H1 (cell line): Measurements from ENCODE around the gene ADAM23. TPM values are rescaled to one million over a fixed set of nuclear protein-coding genes. Genes with fewer than 3 reads are reported as not detected.

Experiments
- CTCF ChIA-PET: fragments of 300-600 bp; sonication (Branson Sonifier 250); formaldehyde crosslinking; loops from one replicate; lab custom pipeline; 2021; ENCODE audit not compliant: partially characterized antibody; lab: Charles Lee
- POLR2A ChIA-PET: fragments of 300-600 bp; sonication (Branson Sonifier 250); formaldehyde crosslinking; loops from one replicate; lab custom pipeline; 2021; ENCODE audit warnings: inconsistent platforms; ENCODE audit not compliant: partially characterized antibody; lab: Charles Lee
- DNase-seq, 2 experiments: peaks; one replicate each; pipeline versions ENCODE4 v3.0.0 to v3.0.0-alpha.2; 2010 to 2022; ENCODE audit warnings: low spot score in 2 of 2, low read depth in 1 of 2, mixed read lengths in 1 of 2
- FAIRE-seq: peaks from 2 replicates; lab custom pipeline; 2011; peaks lifted over from hg19 to GRCh38; lab: Jason Lieb, UNC
- H2AFZ ChIP-seq: 2 replicates; pipeline ENCODE4 v1.8.1; 2012; ENCODE audit warnings: low read length, inconsistent platforms
- H2AK5ac ChIP-seq: 2 replicates; pipeline ENCODE4 v1.6.1; 2013; ENCODE audit warnings: low read depth, low read length
- H2BK120ac ChIP-seq: replicated peaks from 2 replicates; pipeline ENCODE3; 2013; ENCODE audit warnings: low read depth, low read length, inconsistent platforms
- H2BK12ac ChIP-seq: 2 replicates; pipeline ENCODE4 v1.6.1; 2013; ENCODE audit warnings: low read depth, low read length
- H2BK15ac ChIP-seq: 2 replicates; pipeline ENCODE4 v1.6.1; 2013; ENCODE audit warnings: low read length
- H2BK20ac ChIP-seq: 2 replicates; pipeline ENCODE4 v1.6.1; 2013; ENCODE audit warnings: low read length
- H2BK5ac ChIP-seq: 2 replicates; pipeline ENCODE4 v1.6.1; 2013; ENCODE audit warnings: low read depth, low read length
- H3K14ac ChIP-seq: 2 replicates; pipeline ENCODE4 v1.6.1; 2013; ENCODE audit warnings: inconsistent platforms; ENCODE audit not compliant: insufficient read length
- H3K18ac ChIP-seq: 2 replicates; pipeline ENCODE4 v1.6.1; 2013; ENCODE audit warnings: low read length; ENCODE audit errors: extremely low read depth
- H3K23ac ChIP-seq: 2 replicates; pipeline ENCODE4 v1.6.1; 2013; ENCODE audit warnings: inconsistent platforms; ENCODE audit not compliant: insufficient read length
- H3K23me2 ChIP-seq: 2 replicates; pipeline ENCODE4 v1.6.1; 2013; ENCODE audit warnings: low read depth, low read length
- H3K27ac ChIP-seq: 2 replicates; pipeline ENCODE4 v1.6.1; 2011; ENCODE audit warnings: low read depth, low read length, inconsistent platforms
- H3K27me3 ChIP-seq, 4 experiments: replicated peaks in 1 of 4; 1 replicate in 1 of 4; 2 replicates in 3 of 4; pipeline versions ENCODE4 v1.6.1 to v1.8.1; 2011 to 2013; ENCODE audit warnings: low read length in 3 of 4, mild to moderate bottlenecking in 3 of 4, inconsistent platforms in 2 of 4, mixed read lengths in 2 of 4, moderate library complexity in 1 of 4; ENCODE audit not compliant: control insufficient read depth in 3 of 4, insufficient read depth in 3 of 4; ENCODE audit errors: extremely low read depth in 1 of 4
- H3K36me3 ChIP-seq, 4 experiments: 2 replicates each; pipeline versions ENCODE4 v1.6.1 to v1.8.1; 2011 to 2013; ENCODE audit warnings: mild to moderate bottlenecking in 4 of 4, low read length in 3 of 4, moderate library complexity in 2 of 4, control low read depth in 1 of 4, inconsistent platforms in 1 of 4; ENCODE audit not compliant: insufficient read depth in 4 of 4, control insufficient read depth in 2 of 4
- H3K4ac ChIP-seq: replicated peaks from 2 replicates; pipeline ENCODE3; 2013; ENCODE audit warnings: low read length, low read depth, mixed read lengths, inconsistent platforms; ENCODE audit not compliant: insufficient read length
- H3K4me1 ChIP-seq, 4 experiments: replicated peaks in 1 of 4; 1 replicate in 1 of 4; 2 replicates in 3 of 4; pipeline versions ENCODE4 v1.6.1 to v1.8.1; 2011 to 2013; ENCODE audit warnings: low read length in 3 of 4, inconsistent platforms in 2 of 4, mixed read lengths in 1 of 4; ENCODE audit not compliant: insufficient read depth in 4 of 4, control insufficient read depth in 3 of 4
- H3K4me2 ChIP-seq, 2 experiments: 2 replicates each; pipeline versions ENCODE4 v1.6.1 to v1.8.1; 2011 to 2013; ENCODE audit warnings: low read depth in 2 of 2, low read length in 2 of 2, control low read depth in 1 of 2, inconsistent platforms in 1 of 2, mild to moderate bottlenecking in 1 of 2; ENCODE audit not compliant: insufficient read depth in 1 of 2
- H3K4me3 ChIP-seq, 4 experiments: fragments of 200-600, 300-600 bp in 1 of 4; sonication (generic), shearing (Covaris generic), sonication (Bioruptor Twin) in 1 of 4; 2 replicates each; pipeline versions ENCODE4 v1.5.1 to v1.8.1; 2011 to 2016; ENCODE audit warnings: low read length in 4 of 4, low read depth in 3 of 4, control low read depth in 2 of 4, inconsistent platforms in 2 of 4, mild to moderate bottlenecking in 2 of 4, mixed read lengths in 1 of 4, moderate library complexity in 1 of 4; ENCODE audit not compliant: insufficient read depth in 2 of 4; ENCODE audit errors: extremely low read depth in 1 of 4
- H3K56ac ChIP-seq: replicated peaks from 2 replicates; pipeline ENCODE3; 2013; ENCODE audit warnings: low read depth, mild to moderate bottlenecking, mixed read lengths, low read length, inconsistent platforms; ENCODE audit not compliant: insufficient read length
- H3K79me1 ChIP-seq: 2 replicates; pipeline ENCODE4 v1.6.1; 2013; ENCODE audit warnings: low read depth, low read length, control low read depth
- H3K79me2 ChIP-seq, 2 experiments: 2 replicates each; pipeline versions ENCODE4 v1.6.1 to v1.8.1; 2012 to 2013; ENCODE audit warnings: low read length in 2 of 2, mild to moderate bottlenecking in 2 of 2, inconsistent platforms in 1 of 2; ENCODE audit not compliant: insufficient read depth in 2 of 2, control insufficient read depth in 1 of 2
- H3K9ac ChIP-seq, 4 experiments: replicated peaks in 1 of 4; 1 replicate in 1 of 4; 2 replicates in 3 of 4; pipeline versions ENCODE4 v1.6.1 to v1.8.1; 2011 to 2013; ENCODE audit warnings: low read depth in 3 of 4, low read length in 3 of 4, control low read depth in 2 of 4, mild to moderate bottlenecking in 2 of 4, moderate library complexity in 2 of 4, inconsistent platforms in 1 of 4; ENCODE audit errors: extremely low read depth in 1 of 4
- H3K9me3 ChIP-seq, 2 experiments: 2 replicates each; pipeline versions ENCODE4 v1.6.1 to v1.8.1; 2012 to 2013; ENCODE audit warnings: mild to moderate bottlenecking in 2 of 2, moderate library complexity in 2 of 2, control low read depth in 1 of 2, inconsistent platforms in 1 of 2, low read depth in 1 of 2, low read length in 1 of 2, mixed read lengths in 1 of 2; ENCODE audit not compliant: insufficient read depth in 2 of 2
- H4K20me1 ChIP-seq, 2 experiments: replicated peaks in 1 of 2; 2 replicates each; pipeline versions ENCODE3 to v1.8.1; 2011 to 2013; ENCODE audit warnings: inconsistent platforms in 2 of 2, low read length in 2 of 2, mild to moderate bottlenecking in 1 of 2; ENCODE audit not compliant: insufficient read depth in 2 of 2, control insufficient read depth in 1 of 2
- H4K5ac ChIP-seq: 2 replicates; pipeline ENCODE4 v1.6.1; 2013; ENCODE audit warnings: low read length, low read depth, mixed read lengths, inconsistent platforms; ENCODE audit not compliant: insufficient read length
- H4K8ac ChIP-seq: 2 replicates; pipeline ENCODE4 v1.8.0; 2013; ENCODE audit warnings: mild to moderate bottlenecking, moderate library complexity, low read length, inconsistent platforms; ENCODE audit not compliant: insufficient read depth; ENCODE audit errors: extremely low read depth
- H4K91ac ChIP-seq: replicated peaks from 2 replicates; pipeline ENCODE3; 2013; ENCODE audit warnings: low read length, mixed read lengths, inconsistent platforms; ENCODE audit not compliant: insufficient read length
- CTBP2 ChIP-seq: IDR thresholded peaks from 2 replicates; pipeline ENCODE4 v1.7.0; 2011; ENCODE audit warnings: borderline replicate concordance, mild to moderate bottlenecking, moderate library complexity, mixed read lengths, low read length; ENCODE audit not compliant: insufficient read depth, insufficient read length
- EZH2 ChIP-seq: fragments of 200-600 bp; sonication (generic); IDR thresholded peaks from 2 replicates; pipeline ENCODE4 v1.7.1; 2012; ENCODE audit warnings: low read depth, mild to moderate bottlenecking, moderate library complexity, low read length, inconsistent platforms; ENCODE audit not compliant: severe bottlenecking
- TCF12 ChIP-seq: IDR thresholded peaks from 2 replicates; pipeline ENCODE4 v1.6.1; 2011; ENCODE audit warnings: low read depth, mild to moderate bottlenecking, low read length
- WGBS, 2 experiments: shearing (Covaris generic) in 1 of 2; methylation state at CpG; one replicate each; pipeline versions ENCODE4 v1.1.6 to v1.1.7; 2013 to 2015; ENCODE audit warnings: low lambda C conversion rate in 2 of 2, mixed read lengths in 2 of 2, inconsistent platforms in 1 of 2, low coverage in 1 of 2, missing lambda C conversion rate in 1 of 2; ENCODE audit not compliant: insufficient replicate concordance in 2 of 2, insufficient coverage in 1 of 2, insufficient read length in 1 of 2; ENCODE audit errors: extremely low coverage in 1 of 2, missing lambda C conversion rate in 1 of 2; 5-methylcytosine and 5-hydroxymethylcytosine counted together
- polyA plus RNA-seq, 7 experiments: library from polyadenylated mRNA; depleted of rRNA in 3 of 7; stranded (reverse) in 5 of 7; unstranded in 2 of 7; fragments of >200 nt in 5 of 7; fragments of 200-250 nt in 2 of 7; gene quantifications; 1 replicate in 5 of 7; 2 replicates in 1 of 7; 4 replicates in 1 of 7; pipeline versions ENCODE4 v1.2.1 to v1.2.3, GENCODE V29; 2011 to 2013; ENCODE audit warnings: missing spikeins in 2 of 7, mixed read lengths in 2 of 7
- total RNA-seq: library from RNA; stranded (reverse); fragmentation: NEBNext Ultra II Directional; extraction: Animal tissue kit (Norgen Biotek cat#: 25700); gene quantifications from 2 replicates; pipeline ENCODE4 v1.2.1, GENCODE V29; 2021

The ADAM23 gene
- total and polyA plus RNA-seq, 2 of the 8 experiments (the other 6 are each of a cell fraction or from before 2014, with no cell fraction given): 9.9 to 20.8 TPM

- ChIA-PET POLR2A (no interaction called here), CTCF (interaction anchor here (0.5 to 0.8 kb wide), 2 partner anchors 10 to 133 kb away, joined by 3 to 4 read pairs; no protein-coding TSS in a partner anchor)
- H3K18ac ChIP-seq: no peak overlapping the region
- H3K23me2 ChIP-seq: no peaks in the 10 kb centered on the region
- no peak overlapping the region for H4K5ac ChIP-seq
- WGBS, 2 experiments: 84% methylated on average over 3 of the region's 3 CpGs; no CpG with 5 or more reads in 1 of the 2 experiments
- H3K14ac ChIP-seq: no peak overlapping the region
- H4K8ac ChIP-seq: no peak overlapping the region
- FAIRE-seq (no peak), DNase-seq (no peak)
- no peaks in the 10 kb centered on the region for H3K79me2 ChIP-seq
- H2AFZ ChIP-seq: no peak overlapping the region
- no peak overlapping the region for H3K56ac ChIP-seq
- no peak overlapping the region for H4K91ac ChIP-seq
- H3K23ac ChIP-seq: no peak overlapping the region
- H2BK12ac ChIP-seq: no peak overlapping the region
- H2BK20ac ChIP-seq: no peak overlapping the region
- no peaks in the 10 kb centered on the region for H4K20me1 ChIP-seq
- no peaks in the 10 kb centered on the region for H3K4me1 ChIP-seq
- H3K4ac ChIP-seq: no peak overlapping the region
- H2BK15ac ChIP-seq: no peak overlapping the region
- H3K27me3 ChIP-seq: no peaks in the 10 kb centered on the region
- H3K36me3 ChIP-seq: no peaks in the 10 kb centered on the region; a peak in 1 of 8 replicates
- TF ChIP-seq EZH2 (no peak), TCF12 (no peak), CTBP2 (no peak)
- no peak overlapping the region for H3K4me2 ChIP-seq
- no peak overlapping the region for H2AK5ac ChIP-seq
- H2BK120ac ChIP-seq: no peak overlapping the region
- no peak overlapping the region for H3K4me3 ChIP-seq
- H3K27ac ChIP-seq: no peak overlapping the region
- H3K79me1 ChIP-seq: no peaks in the 10 kb centered on the region
- no peak overlapping the region for H3K9ac ChIP-seq
- H3K9me3 ChIP-seq: no peaks in the 10 kb centered on the region
- H2BK5ac ChIP-seq: no peak overlapping the region
These were observed 126.1 kb downstream of the ADAM23 start for GRCh38 chr2:206569470-206569869.
